ENCODE results near the gene PLAAT5.

PLAAT5 gene

DNA sequence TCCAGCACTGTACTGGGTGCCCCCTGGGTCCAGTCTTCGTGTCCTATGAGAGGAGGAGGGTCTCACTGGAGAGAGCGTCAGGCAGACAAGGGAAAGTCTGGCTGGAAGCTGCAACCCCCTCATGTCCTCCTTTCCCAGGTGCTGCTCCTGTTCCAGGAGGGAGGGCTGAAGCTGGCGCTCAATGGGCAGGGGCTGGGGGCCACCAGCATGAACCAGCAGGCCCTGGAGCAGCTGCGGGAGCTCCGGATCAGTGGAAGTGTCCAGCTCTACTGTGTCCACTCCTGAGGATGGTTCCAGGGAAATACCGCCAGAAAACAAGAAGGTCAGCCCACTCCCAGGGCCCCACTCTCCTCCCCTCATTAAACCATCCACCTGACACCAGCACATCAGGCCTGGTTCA is 25.1 kb upstream of the PLAAT5 start:
- no peak for DNase-seq (ENCODE audit: extremely low read depth in 1 of 2, low read depth in 1 of 2)

DNA sequence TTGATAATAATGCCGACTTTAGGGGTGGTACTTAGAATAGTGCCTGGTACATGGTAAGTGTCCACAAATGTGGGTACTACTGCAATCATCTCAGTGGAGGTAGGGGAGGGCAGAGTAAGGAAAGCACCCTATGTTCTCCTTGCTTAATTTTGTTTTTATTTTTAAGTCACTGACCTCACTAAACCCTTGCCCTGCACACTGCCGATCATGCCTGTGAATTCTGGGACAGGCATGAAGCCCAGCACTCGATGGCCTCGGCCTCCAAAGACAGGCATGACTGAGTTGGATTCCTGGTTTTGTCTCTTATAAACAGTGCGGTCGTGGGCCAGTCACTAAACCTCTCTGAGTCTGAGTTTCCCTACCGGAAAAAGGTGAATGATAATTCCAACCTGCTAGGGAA is 21.8 kb upstream of the PLAAT5 start:
- DNase-seq (ENCODE audit: extremely low read depth in 1 of 2, low read depth in 1 of 2) = no peak

DNA sequence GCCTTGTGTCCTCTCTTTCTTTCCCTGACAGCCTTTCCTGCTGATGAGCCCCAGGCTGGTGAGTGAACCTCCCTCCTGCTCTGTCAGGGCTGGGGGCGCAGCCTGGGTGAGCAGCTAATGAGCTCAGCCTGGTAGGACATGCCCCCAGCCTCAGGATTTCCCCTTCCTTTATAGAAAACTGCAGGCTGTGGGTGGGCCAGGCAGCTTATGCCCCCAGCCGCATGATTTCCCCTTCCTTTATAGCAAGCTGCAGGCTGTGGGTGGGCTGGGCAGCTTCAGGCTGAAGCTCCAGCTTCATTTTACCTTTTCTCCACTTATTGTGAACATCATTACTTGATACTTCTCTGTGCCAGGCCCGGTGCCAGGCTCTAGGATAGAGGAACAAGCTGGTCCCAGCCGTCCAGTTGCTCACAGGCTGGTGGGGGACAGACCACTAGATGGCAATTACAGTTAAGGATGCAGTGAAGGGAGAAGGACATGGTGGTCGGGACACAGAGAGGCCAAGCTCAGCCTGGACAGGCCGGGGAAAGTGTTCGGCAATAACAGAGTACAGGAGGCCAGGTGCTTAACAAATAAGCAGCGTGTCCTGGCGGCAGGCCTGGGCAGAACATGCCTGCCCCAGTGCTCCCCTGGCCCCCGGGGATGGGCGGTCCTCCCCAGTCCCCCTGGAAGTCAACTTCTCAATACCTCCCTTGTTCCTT is 20.2 kb upstream of the PLAAT5 start:
- DNase-seq (ENCODE audit: extremely low read depth in 1 of 2, low read depth in 1 of 2) = no peak

DNA sequence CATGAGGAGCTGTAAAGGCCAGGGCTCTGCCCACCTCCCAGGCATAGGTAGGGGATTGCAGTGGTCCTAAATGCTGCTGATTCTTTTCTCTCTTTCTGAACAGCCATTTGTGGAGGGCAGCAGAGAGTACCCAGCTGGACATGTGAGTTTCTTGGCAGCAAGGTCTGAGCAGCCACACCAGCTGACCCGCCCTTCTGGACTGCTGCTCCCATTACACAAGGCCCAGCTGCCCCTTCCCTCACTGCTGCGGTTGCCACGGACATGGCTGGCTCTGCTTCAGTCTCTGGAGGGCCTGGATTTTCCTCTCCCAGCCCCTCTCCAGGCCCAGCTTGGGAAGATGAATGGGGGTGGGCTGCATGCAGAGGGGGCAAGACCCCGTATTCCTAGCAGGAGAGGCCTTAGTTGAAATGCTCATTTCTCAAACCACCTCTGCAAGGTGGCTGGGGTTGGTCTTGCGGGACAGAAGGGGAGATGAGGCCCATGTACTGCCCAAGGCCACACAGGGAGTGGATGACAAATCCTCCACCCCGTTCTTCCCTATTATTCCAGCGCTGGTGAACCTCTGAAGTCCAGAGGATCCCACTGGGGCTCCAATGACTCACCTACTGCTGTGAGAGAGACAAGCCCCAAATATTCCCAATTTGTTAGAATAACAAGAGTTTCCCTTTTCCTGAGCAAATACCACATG is 19.5 kb upstream of the PLAAT5 start:
- DNase-seq (ENCODE audit: extremely low read depth in 1 of 2, low read depth in 1 of 2) = no peak

DNA sequence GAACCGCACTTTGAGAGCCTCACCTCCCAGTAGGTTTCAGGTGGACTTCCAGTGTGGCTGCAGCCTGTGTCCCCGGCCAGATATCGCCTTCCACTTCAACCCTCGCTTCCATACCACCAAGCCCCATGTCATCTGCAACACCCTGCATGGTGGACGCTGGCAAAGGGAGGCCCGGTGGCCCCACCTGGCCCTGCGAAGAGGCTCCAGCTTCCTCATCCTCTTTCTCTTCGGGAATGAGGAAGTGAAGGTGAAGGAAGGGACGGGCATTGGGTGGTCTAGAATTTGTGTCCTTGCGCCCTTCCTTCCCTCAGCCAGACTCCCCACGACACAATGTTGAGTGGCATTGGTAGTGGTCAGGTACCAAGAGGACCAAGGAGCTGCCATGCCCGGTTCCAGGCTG is 17.8 kb upstream of the PLAAT5 start:
- no peak for DNase-seq (ENCODE audit: extremely low read depth in 1 of 2, low read depth in 1 of 2)

DNA sequence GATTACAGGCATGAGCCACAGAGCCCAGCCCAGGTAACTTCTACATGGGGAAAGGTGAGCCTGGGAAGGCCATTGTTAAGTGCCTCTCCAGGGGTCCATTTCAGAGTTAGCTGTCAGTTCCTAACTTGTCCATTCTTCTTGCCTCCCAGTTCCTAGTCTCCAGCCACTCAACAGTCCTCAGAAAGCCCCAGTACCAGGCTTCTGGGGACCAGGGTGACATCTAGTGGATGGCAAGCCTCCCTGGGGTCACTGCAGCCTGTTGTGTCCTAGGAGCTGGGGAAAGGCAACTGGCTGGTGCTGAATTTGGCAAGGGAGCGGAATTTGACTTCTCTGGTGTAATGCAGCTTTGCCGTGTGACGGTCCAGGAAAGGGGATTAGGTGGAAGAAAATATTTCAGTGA is 17.0 kb upstream of the PLAAT5 start:
- DNase-seq (ENCODE audit: extremely low read depth in 1 of 2, low read depth in 1 of 2) = no peak

DNA sequence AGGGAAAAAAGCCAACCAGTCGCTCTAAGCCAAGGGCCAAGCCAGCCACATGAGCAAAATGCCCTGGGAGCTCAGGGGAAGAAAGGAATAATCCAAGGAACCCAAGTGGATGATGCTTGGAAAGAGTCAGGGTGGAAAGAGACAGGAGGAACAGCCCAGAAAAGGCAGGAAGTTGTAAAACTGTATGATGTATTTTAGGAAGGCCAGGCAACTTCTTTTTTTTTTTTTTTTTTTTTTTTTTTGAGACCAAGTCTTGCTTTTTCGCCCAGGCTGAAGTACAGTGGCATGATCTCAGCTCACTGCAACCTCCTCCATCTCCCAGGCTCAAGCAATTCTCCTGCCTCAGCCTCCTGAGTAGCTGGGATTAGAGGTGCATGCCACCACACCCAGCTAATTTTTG is 16.5 kb upstream of the PLAAT5 start:
- DNase-seq (ENCODE audit: extremely low read depth in 1 of 2, low read depth in 1 of 2) = no peak

DNA sequence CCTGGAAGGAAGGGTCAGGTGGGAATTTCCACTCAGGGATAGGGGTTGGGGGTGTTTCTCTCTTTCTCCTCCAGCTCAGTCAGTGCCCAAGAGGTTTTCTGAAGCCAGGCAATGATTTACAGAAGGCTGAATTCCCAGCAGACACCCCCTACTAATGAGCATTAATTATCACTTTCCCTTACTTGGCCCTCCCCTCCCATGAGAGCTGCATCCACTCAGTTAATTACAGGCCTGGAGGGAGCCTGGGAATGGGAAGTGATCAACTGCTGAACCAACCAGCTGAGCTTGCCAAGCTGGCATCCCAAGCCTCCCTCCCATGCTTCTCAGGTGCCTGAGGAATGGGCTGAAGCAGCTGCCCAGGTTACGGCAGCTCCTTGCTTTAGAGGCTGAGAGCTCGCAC is 15.9 kb upstream of the PLAAT5 start:
- no peak for DNase-seq (ENCODE audit: extremely low read depth in 1 of 2, low read depth in 1 of 2)

DNA sequence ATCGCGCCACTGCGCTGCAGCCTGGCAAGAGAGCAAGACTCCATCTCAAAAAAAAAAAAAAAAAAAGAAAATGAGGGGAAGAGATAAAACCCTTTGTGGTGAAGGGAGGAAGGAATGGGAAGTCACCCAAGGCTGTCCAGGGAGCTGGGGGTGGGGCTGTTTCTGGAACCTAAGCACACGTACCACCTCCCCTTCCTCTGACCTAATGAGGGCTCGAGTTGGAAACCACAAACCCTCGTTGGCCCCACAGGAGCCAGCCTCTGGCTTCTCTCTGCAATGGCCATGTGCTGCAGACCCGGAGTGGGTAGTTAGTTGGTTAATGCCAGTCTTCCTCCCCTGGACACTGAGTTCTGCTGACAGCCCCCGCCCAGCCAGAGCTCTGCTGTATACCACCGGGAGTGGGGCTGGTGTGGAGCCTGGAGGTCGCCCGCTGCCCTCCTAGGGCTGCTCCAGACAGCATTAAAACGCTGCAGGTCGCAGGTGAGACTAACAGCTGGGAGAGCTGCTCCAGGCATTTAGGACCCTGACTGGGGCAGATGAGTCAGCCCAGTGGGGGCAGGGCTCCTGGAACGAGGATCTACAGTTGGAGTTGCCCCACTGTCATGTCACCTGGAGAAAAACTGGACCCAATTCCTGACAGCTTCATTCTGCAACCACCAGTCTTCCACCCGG is 15.0 kb upstream of the PLAAT5 start, which contains the start of gene LGALS12:
Gene LGALS12, plus strand, starts transcription at position 228 of the 672 bp plus-strand sequence. Its CDS starts 375 bp downstream, at position 603.
- no peak for DNase-seq (ENCODE audit: extremely low read depth in 1 of 2, low read depth in 1 of 2)

DNA sequence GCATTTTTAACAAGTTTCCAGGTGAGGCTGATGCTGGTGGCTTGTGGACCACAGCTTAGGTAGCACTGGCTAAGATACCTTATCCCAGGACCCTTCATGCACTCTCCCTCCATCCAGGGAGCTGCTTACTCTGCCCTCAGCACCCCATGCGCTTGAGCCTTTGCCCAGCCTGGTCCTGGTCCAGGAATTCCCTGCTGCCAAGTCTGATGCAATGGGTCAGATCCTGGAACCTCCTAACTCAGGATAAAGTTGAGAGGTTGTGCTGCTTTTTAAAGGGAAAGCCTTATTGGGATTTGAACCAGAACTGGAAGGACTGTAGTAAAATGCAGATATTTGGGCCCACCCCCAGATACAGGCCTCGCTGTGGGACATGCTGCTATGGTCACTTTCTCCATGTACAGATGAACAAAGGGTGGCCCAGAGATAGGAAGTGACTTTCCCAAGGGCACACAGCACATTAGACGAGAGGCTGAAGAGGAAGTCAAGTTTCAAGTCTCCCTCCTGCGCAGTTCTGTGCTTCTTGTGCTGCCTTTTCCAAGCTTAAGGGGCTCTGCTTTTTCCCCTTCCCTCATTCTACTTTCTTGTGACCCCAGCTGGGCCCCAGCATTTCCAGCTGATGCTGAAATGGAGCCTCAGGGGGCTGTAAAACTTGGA is 14.1 kb upstream of the PLAAT5 start:
- no peak for DNase-seq (ENCODE audit: extremely low read depth in 1 of 2, low read depth in 1 of 2)

DNA sequence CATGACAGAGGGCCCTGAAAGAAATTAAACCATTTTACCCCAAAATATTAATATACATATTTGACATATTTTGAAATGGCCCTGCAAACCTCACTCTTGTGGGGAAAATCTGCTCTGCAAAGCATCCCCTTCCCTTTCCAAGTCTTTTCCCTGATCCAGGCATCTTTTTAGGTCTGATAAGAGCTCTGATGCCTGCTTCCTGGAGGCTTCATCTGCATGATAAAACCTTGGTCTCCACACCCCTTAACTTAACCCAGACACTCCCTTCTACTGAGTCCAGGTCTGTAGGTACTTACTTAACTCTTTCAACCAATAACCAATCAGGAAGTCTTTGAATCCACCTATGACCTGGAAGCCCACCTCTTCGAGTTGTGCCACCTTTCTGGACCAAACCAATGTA is 13.1 kb upstream of the PLAAT5 start:
- DNase-seq (ENCODE audit: extremely low read depth in 1 of 2, low read depth in 1 of 2) = no peak

DNA sequence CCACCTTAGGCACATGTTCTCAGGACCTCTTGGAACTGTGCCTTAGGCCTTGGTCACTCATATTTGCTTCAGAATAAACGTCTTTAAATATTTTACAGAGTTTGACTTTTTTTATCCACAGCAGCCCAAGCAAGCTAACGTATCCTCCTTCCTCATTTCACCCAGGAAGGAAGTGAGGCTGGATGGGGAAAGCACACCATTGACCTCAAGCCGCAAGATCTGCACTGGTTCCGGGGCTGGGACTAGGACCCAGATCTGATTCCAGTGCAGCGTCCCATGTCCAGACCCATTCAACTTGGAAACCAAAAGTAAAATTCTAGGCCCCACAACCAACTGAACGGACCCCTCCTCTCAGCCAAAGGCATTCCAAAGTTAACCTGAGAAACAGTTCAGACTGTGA is 12.5 kb upstream of the PLAAT5 start:
- no peak for DNase-seq (ENCODE audit: extremely low read depth in 1 of 2, low read depth in 1 of 2)

DNA sequence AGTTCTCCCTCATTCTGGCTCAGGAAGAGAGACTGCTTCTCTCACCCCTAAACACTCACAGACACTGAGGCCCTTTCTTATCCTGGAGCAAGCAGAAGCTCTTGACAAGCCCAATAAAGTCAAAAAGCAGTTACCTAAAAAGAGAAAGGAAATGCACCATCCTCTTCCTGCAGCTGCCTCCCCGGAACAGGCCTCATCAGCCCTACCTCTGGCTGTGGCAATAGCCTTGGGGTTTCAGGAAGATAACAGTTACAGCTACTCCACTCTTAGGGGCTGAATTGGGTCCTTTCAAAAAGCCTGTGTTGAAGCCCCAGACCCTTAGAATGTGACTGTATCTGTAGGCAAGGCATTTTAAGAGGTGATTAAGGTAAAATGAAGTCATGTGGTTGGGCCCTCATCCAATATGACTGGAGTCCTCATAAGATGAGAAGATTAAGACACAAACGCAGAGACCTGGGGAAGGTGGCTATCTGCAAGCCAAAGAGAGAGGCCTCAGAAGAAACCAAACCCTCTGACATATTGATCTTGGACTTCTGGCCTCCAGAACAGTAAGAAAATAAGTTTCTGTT is 11.4 kb upstream of the PLAAT5 start:
- no peak for DNase-seq (ENCODE audit: extremely low read depth in 1 of 2, low read depth in 1 of 2)

DNA sequence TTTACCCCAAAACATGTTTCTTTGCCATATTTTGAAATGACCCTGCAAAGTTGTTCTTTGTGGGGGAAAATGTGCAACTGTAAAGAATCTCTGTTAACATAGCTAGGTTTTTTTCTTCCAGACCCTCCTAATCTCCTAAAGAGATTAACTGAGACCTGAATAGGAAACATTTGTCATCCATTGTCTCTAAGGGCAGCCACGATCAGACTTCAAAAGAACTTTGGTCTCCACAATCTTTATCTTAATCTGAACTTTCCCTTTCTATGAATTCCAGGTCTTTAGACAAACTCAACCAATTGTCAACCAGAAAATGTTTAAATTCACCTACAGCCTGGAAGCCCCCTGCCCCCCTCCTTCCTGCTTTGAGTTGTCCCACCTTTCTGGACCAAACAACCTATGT is 10.3 kb upstream of the PLAAT5 start:
- DNase-seq (ENCODE audit: extremely low read depth in 1 of 2, low read depth in 1 of 2) = no peak

DNA sequence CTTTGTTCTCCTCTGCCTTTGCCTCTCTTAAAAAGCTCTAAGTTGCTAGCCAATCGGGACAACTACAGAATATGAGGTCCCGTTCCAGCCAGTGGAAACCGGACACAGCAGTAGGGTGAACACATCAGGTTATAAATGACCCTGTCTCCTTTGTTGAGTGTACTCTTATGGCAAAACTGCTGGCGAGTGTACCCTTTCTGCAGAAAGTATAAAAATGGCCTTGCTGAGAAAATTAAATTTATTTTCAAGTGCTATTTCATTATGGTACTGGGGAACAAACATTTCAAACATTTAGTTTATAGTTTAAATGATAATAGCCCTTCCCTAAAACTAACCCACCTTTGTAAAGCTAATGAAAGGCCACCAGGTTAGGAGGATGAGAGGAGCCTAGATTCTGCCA is 8.9 kb upstream of the PLAAT5 start:
- DNase-seq (ENCODE audit: extremely low read depth in 1 of 2, low read depth in 1 of 2) = no peak

DNA sequence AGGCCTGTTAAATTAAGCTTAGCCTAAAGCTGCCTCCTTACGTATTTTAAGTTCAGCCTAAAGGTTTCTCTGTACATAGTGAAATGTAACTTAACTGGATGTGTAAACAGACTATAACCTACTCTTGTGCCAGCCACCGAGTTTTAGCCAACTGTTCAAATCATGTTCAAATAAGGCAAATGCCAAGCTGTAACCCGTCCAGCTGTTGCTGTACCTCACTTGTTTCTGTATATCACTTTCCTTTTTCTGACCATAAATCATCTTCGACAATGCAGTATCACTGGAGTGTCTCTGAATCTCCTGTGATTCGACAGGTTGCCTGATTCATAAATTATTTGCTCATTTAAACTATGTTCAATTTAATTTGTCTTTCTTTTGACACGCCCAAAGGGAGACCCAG is 4.0 kb upstream of the PLAAT5 start:
- DNase-seq (ENCODE audit: extremely low read depth in 1 of 2, low read depth in 1 of 2) = no peak

DNA sequence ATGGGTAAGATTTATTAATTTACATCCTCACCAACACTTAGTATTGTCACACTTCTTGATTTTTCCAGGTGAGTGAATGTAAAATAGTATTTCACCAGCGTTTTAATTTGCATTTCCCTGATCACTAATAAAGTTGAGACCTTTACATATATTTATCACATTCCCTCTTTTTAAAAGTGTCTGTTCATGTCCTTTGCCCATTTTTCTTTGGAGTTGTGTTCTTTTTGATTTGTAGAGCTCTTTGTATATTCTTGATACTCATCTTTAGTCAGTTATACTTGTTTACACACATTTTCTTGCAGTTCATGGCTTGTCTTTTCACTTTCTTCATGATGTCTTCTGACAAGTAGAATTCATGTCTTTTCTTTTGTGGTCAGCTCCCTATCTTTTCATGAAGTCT is 2.2 kb upstream of the PLAAT5 start:
- no peak for DNase-seq (ENCODE audit: extremely low read depth in 1 of 2, low read depth in 1 of 2)

DNA sequence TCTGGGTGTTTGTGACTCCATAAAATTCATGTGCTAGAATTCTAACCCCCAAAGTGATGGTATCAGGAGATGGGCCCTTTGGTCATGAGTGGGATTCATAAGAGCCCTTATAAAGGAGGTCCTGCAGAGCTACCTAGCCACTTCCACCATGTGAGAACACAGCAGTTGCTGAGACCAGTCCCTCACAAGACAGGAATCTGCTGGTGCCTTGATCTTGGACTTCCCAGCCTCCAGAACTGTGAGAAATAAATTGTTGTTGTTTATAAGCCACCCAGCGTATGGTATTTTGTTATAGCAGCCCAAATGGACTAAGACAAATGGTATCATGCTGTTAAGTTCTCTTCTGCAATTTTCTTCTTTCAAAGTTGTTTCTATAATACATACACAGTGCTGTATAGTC is 1.5 kb upstream of the PLAAT5 start:
- DNase-seq (ENCODE audit: extremely low read depth in 1 of 2, low read depth in 1 of 2) = no peak

DNA sequence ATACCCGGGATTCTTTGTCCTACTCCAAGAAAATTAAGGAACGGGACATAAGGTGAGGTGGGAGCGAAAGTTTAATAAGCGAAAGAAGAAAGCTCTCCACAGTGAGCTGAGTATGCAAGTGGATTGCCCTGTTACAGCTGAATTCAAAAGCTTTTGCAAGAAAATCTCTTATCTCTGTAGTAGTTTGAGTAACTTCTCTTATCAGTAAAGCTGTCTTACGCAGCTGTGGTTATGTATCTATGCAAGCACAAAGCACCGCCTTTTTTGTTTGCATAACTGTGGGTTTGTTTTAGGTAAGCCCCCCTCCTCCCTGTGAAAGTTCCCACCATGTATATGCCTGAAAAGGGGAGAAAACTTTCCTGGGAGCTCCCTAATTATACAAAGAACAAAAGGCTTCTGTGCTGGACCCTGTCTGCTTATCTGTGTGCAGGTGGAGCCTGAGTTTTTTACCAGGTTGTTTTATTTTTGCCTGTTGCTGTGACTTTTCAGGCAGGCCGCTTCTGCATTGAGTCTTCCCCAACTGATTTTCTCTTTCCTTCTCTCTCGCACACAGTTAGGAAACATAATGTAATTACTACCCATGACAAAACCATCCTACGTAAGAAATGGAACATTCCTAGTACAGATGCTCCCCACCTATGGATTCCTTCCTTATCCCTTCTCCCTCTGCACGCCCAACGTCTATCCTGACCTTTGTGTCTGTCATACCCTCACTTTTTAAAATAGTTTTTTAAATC is 837 bp upstream of the PLAAT5 start:
- no peak for DNase-seq (ENCODE audit: extremely low read depth in 1 of 2, low read depth in 1 of 2)

DNA sequence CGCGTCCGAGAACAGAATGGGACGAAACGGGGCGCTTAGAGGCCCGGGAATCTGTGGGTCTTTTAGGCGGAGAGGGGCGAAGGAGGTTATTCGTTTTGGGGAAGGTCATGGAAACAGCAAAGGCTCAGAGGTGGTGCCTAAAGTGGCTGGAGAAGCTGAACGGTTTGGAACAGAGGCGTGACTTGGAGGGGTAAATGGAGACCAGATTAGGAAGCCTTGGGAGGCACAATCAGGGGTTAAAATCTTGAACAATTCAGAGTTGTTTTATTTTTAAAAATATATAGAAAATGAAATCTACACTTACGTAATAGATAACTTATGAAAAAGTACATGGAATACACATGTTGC is 247 bp upstream of the PLAAT5 start:
- no peak for DNase-seq (ENCODE audit: extremely low read depth in 1 of 2, low read depth in 1 of 2)

DNA sequence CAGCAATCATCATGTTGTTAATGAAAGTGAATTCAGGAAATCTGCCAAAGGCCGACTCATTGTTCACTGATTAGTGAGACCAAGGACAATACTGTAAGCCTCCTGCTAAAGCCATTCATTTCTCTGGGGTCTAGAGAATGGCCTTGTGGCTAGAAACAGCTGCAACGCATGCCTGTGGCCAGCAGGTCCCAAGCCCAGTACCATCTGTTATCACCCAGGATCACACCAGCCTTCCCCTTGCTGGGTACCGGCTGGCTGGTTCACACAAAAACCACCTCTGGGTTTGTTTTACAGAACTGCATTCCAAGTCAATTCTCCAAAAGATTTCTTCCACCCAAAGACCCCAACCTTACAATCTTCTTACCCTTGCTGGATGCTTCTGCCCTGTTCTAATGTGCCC is 1.1 kb downstream of the PLAAT5 start:
- DNase-seq (ENCODE audit: extremely low read depth in 1 of 2, low read depth in 1 of 2) = no peak

Data from activated CD8-positive, alpha-beta memory T cell treated with anti-CD3 and anti-CD28 coated beads for 1 hour (primary cell).